Activated T-helper 1 cell treated with anti-CD3 and anti-CD28 coated beads, Interleukin-2, amount 50 U/mL, for 16 hours (primary cell): Measurements from ENCODE around the gene RAB40C.

Experiments
- DNase-seq, 2 donors: peaks; one replicate each; pipeline ENCODE4 v3.0.0-alpha.2; 2020; ENCODE audit warnings: low read depth in 1 of 2, low spot score in 1 of 2

Gene RAB40C

GRCh38 chr16:678209-678857 is 88.5 kb downstream of the RAB40C start:
- no peak for DNase-seq
